ENCODE data around the gene PPP1R14B. TPM values are rescaled to one million over a fixed set of nuclear protein-coding genes. Genes with fewer than 3 reads are reported as not detected.

PPP1R14B gene
- total RNA-seq, 2 experiments from 2014 or later, result 178 to 197 TPM

Other genes starting within 250 kb of the PPP1R14B start
- gene FLRT1, start 211.0 kb downstream of the PPP1R14B start, total RNA-seq, result not detected
- 10 to 100 TPM; 14.4 to 14.6 TPM for gene MACROD1, start 80.8 kb downstream of the PPP1R14B start, total RNA-seq
- 100 to 1,000 TPM; 335 to 340 TPM for gene STIP1, start 60.8 kb downstream of the PPP1R14B start, total RNA-seq
- gene FERMT3, start 40.2 kb downstream of the PPP1R14B start, total RNA-seq, result 100 to 1,000 TPM; 261 to 281 TPM
- 10 to 100 TPM; 37.8 to 44.8 TPM for gene TRPT1, start 20.8 kb downstream of the PPP1R14B start, total RNA-seq
- 10 to 100 TPM; 86.7 to 91.6 TPM for gene NUDT22, start 20.7 kb downstream of the PPP1R14B start, total RNA-seq
- 10 to 100 TPM; 38.0 to 41.3 TPM for gene DNAJC4, start 16.4 kb downstream of the PPP1R14B start, total RNA-seq
- 10 to 100 TPM; 81.5 to 87.8 TPM for gene VEGFB, start 12.4 kb downstream of the PPP1R14B start, total RNA-seq
- 10 to 100 TPM; 26.9 to 33.0 TPM for gene FKBP2, start 5.8 kb downstream of the PPP1R14B start, total RNA-seq
- gene PLCB3, start 4.6 kb upstream of the PPP1R14B start, total RNA-seq, result 10 to 100 TPM; 19.7 TPM
- gene BAD, start 37.7 kb upstream of the PPP1R14B start, total RNA-seq, result 10 to 100 TPM; 38.3 to 43.9 TPM
- 10 to 100 TPM; 25.3 to 26.8 TPM for gene GPR137, start 38.9 kb upstream of the PPP1R14B start, total RNA-seq
- not detected for gene KCNK4, start 44.4 kb upstream of the PPP1R14B start, total RNA-seq
- gene CATSPERZ, start 53.4 kb upstream of the PPP1R14B start, total RNA-seq, result not detected
- gene ESRRA, start 58.6 kb upstream of the PPP1R14B start, total RNA-seq, result 10 to 100 TPM; 42.7 to 43.2 TPM
- gene TRMT112, start 70.6 kb upstream of the PPP1R14B start, total RNA-seq, result 100 to 1,000 TPM; 154 to 165 TPM
- 100 to 1,000 TPM; 102 to 106 TPM for gene PRDX5, start 71.2 kb upstream of the PPP1R14B start, total RNA-seq
- 100 to 1,000 TPM; 127 TPM for gene CCDC88B, start 93.3 kb upstream of the PPP1R14B start, total RNA-seq
- gene RPS6KA4, start 112.2 kb upstream of the PPP1R14B start, total RNA-seq, result 10 to 100 TPM; 39.0 to 42.3 TPM